K562 (cell line): ENCODE results near the gene KCNE1. TPM values are rescaled to one million over a fixed set of nuclear protein-coding genes. Genes with fewer than 3 reads are reported as not detected.

Source experiments
- ATAC-seq: fragments of 200-7000 bp; cut with Tn5 transposase; 3 replicates; pipeline ENCODE4 v1.9.1; 2020; ENCODE audit warnings: moderate library complexity
- BruUV-seq: library from RNA; stranded (reverse); fragments of 400-500 nt; replicated peaks from 2 replicates; lab custom pipeline; 2021; lab: Mats Ljungman, UMichigan
- CTCF ChIA-PET: fragments of 300-600 bp; formaldehyde crosslinking; extraction: SDS; loops from one replicate; lab custom pipeline; 2021; ENCODE audit warnings: low intra/inter-chr PET ratio; lab: Yijun Ruan, JAX
- POLR2A ChIA-PET: fragments of 300-600, 350-650 bp; sonication (Branson Sonifier 250); formaldehyde crosslinking; extraction: SDS; loops from one replicate; lab custom pipeline; 2021; ENCODE audit warnings: antibody characterized with exemption, inconsistent platforms; lab: Yijun Ruan, JAX
- DNase-seq, 4 experiments: peaks; one replicate each; pipeline versions ENCODE4 v3.0.0 to v3.0.0-alpha.2; 2011 to 2018; ENCODE audit warnings: low spot score in 3 of 4, mixed read lengths in 3 of 4; ENCODE audit errors: extremely low read depth in 1 of 4
- FAIRE-seq: peaks from 2 replicates; lab custom pipeline; 2011; peaks lifted over from hg19 to GRCh38; lab: Jason Lieb, UNC
- H2AFZ ChIP-seq: 2 replicates; pipeline ENCODE4 v1.6.0; 2011; ENCODE audit warnings: low read depth, low read length, control low read depth, inconsistent platforms
- H3K27ac ChIP-seq: fragments of 200-600 bp; 3 replicates; pipeline ENCODE4 v1.8.0; 2011; ENCODE audit warnings: low read depth, mild to moderate bottlenecking, control low read depth, inconsistent platforms, low read length, moderate library complexity, mixed read lengths; ENCODE audit errors: extremely low read depth
- H3K27me3 ChIP-seq, 2 experiments: fragments of 300-600 bp in 1 of 2; 2 replicates in 1 of 2; 3 replicates in 1 of 2; pipeline versions ENCODE4 v1.6.0 to v1.8.0; 2011; ENCODE audit warnings: inconsistent platforms in 2 of 2, low read length in 2 of 2, mild to moderate bottlenecking in 1 of 2, mixed read lengths in 1 of 2, moderate library complexity in 1 of 2; ENCODE audit not compliant: control insufficient read depth in 2 of 2, insufficient read depth in 2 of 2
- H3K36me3 ChIP-seq: fragments of 300-600 bp; 3 replicates; pipeline ENCODE4 v1.8.0; 2011; ENCODE audit warnings: mild to moderate bottlenecking, low read length, inconsistent platforms; ENCODE audit not compliant: control insufficient read depth, insufficient read depth
- H3K4me1 ChIP-seq, 2 experiments: fragments of 200-600 bp in 1 of 2; replicated peaks in 1 of 2; 2 replicates in 1 of 2; 3 replicates in 1 of 2; pipeline versions ENCODE4 v1.5.1 to v1.8.0; 2011; ENCODE audit warnings: inconsistent platforms in 2 of 2, low read length in 2 of 2, mild to moderate bottlenecking in 1 of 2, mixed read lengths in 1 of 2, moderate library complexity in 1 of 2; ENCODE audit not compliant: control insufficient read depth in 2 of 2, insufficient read depth in 2 of 2
- H3K4me2 ChIP-seq: 2 replicates; pipeline ENCODE4 v1.6.1; 2011; ENCODE audit warnings: low read length, control low read depth, inconsistent platforms, mixed read lengths; ENCODE audit not compliant: insufficient read depth
- H3K4me3 ChIP-seq: fragments of 200-600 bp; sonication (generic), shearing (Covaris generic); 2 replicates; pipeline ENCODE4 v1.5.1; 2016; ENCODE audit warnings: control low read depth, inconsistent platforms
- H3K79me2 ChIP-seq: fragments of 200-600 bp; 3 replicates; pipeline ENCODE4 v1.8.0; 2011; ENCODE audit warnings: low read length, inconsistent platforms; ENCODE audit not compliant: control insufficient read depth, insufficient read depth
- H3K9ac ChIP-seq, 2 experiments: 2 replicates each; pipeline versions ENCODE4 v1.6.0 to v1.6.1; 2011; ENCODE audit warnings: low read depth in 2 of 2, low read length in 2 of 2, control low read depth in 1 of 2, inconsistent platforms in 1 of 2, mild to moderate bottlenecking in 1 of 2, mixed read lengths in 1 of 2; ENCODE audit not compliant: insufficient read depth in 1 of 2
- H3K9me1 ChIP-seq: one replicate; pipeline ENCODE4 v1.6.0; 2011; ENCODE audit warnings: inconsistent platforms, mild to moderate bottlenecking, low read length, moderate library complexity; ENCODE audit not compliant: control insufficient read depth, insufficient read depth
- H3K9me3 ChIP-seq: replicated peaks from 2 replicates; pipeline ENCODE4 v1.5.1; 2011; ENCODE audit warnings: low read depth, low read length, inconsistent platforms; ENCODE audit not compliant: control insufficient read depth, insufficient read depth
- H4K20me1 ChIP-seq: replicated peaks from 2 replicates; pipeline ENCODE4 v1.6.1; 2011; ENCODE audit warnings: low read length, inconsistent platforms, mixed read lengths; ENCODE audit not compliant: control insufficient read depth, insufficient read depth
- CUX1 ChIP-seq: fragments of 200-800 bp; sonication (Bioruptor generic); IDR thresholded peaks from 2 replicates; pipeline ENCODE4 v1.6.1; 2016; ENCODE audit warnings: missing genetic modification characterization, missing compliant biosample characterization
- MAFK ChIP-seq: IDR thresholded peaks from 2 replicates; pipeline ENCODE4 v1.6.1; 2011; ENCODE audit warnings: low read length, improper control_type of control experiment
- MNT ChIP-seq, 2 experiments: fragments of 450-650 bp; conservative IDR thresholded peaks; 2 replicates each; pipeline ENCODE4 v1.6.1; 2017; ENCODE audit warnings: mild to moderate bottlenecking in 2 of 2, moderate library complexity in 2 of 2
- NELFE ChIP-seq: IDR thresholded peaks from 2 replicates; pipeline ENCODE4 v1.6.1; 2011; ENCODE audit warnings: mild to moderate bottlenecking; ENCODE audit not compliant: insufficient read depth, insufficient read length
- NR0B1 ChIP-seq: fragments of 450-650 bp; IDR thresholded peaks from one replicate; pipeline ENCODE4 v1.6.1; 2018; ENCODE audit warnings: mild to moderate bottlenecking, moderate library complexity; ENCODE audit not compliant: partially characterized antibody
- POLR3A ChIP-seq: IDR thresholded peaks from 2 replicates; pipeline ENCODE4 v1.6.1; 2011; ENCODE audit warnings: borderline replicate concordance, mild to moderate bottlenecking, moderate library complexity; ENCODE audit not compliant: insufficient read length, insufficient read depth; ENCODE audit errors: extremely low read depth
- SAP30 ChIP-seq: fragments of 200-600 bp; sonication (generic); IDR thresholded peaks from 2 replicates; pipeline ENCODE4 v1.6.1; 2012; ENCODE audit warnings: borderline replicate concordance, low read depth, mild to moderate bottlenecking, moderate library complexity, low read length, control low read depth, inconsistent platforms; ENCODE audit not compliant: insufficient read depth, poor library complexity, severe bottlenecking
- TAL1 ChIP-seq: fragments of 450-650 bp; IDR thresholded peaks from 2 replicates; pipeline ENCODE4 v1.6.1; 2016; ENCODE audit warnings: mild to moderate bottlenecking
- TOE1 ChIP-seq, 2 experiments: fragments of 450-650 bp in 1 of 2; sonication (generic) in 1 of 2; formaldehyde crosslinking in 1 of 2; IDR thresholded peaks; 2 replicates each; pipeline versions ENCODE4 v1.7.1 to v1.8.0; 2016 to 2022; ENCODE audit warnings: borderline replicate concordance in 2 of 2, mild to moderate bottlenecking in 2 of 2, antibody characterized with exemption in 1 of 2, inconsistent platforms in 1 of 2, low read depth in 1 of 2, missing genetic modification reagents in 1 of 2, moderate library complexity in 1 of 2
- TRIM28 ChIP-seq: fragments of 450-650 bp; IDR thresholded peaks from 2 replicates; pipeline ENCODE4 v1.6.1; 2017
- ZNF263 ChIP-seq: sonication (generic); formaldehyde crosslinking; IDR thresholded peaks from 2 replicates; pipeline ENCODE4 v1.8.0; 2022; ENCODE audit warnings: mild to moderate bottlenecking, missing genetic modification reagents, borderline replicate concordance
- ZSCAN29 ChIP-seq: fragments of 450-650 bp; IDR thresholded peaks from 2 replicates; pipeline ENCODE4 v1.6.1; 2017
- WGBS: fragments of 100-300 bp; shearing (Covaris generic); methylation state at CpG from one replicate; pipeline ENCODE4 v1.1.6; 2016; ENCODE audit warnings: low coverage, mixed read lengths; ENCODE audit not compliant: insufficient coverage; ENCODE audit errors: missing lambda C conversion rate; 5-methylcytosine and 5-hydroxymethylcytosine counted together
- in situ Hi-C: fragments of 300-500 bp; cut with MboI; formaldehyde crosslinking; loops from 4 replicates; pipeline ENCODE4 v1.15.0; 2018; ENCODE audit warnings: inconsistent platforms, mixed read lengths
- intact Hi-C: fragments of 100-400 bp; cut with micrococcal nuclease; formaldehyde crosslinking; loops from 2 replicates; pipeline ENCODE4 v1.14.2; 2022
- polyA plus RNA-seq, 8 experiments: library from polyadenylated mRNA; depleted of rRNA in 4 of 8; stranded (reverse) in 5 of 8; unstranded in 3 of 8; fragments of >200 nt; fragmentation: Nextera tagmentation in 2 of 8; fragmentation: Illumina TruSeq in 1 of 8; extraction: Ambion mirVana in 2 of 8; extraction: Trizol in 1 of 8; gene quantifications; 2 replicates each; pipeline versions ENCODE4 v1.2.1 to v1.2.3, GENCODE V29; 2011 to 2014; ENCODE audit warnings: inconsistent platforms in 1 of 8, missing spikeins in 1 of 8
- total RNA-seq, 7 experiments: library from RNA; depleted of rRNA in 6 of 7; stranded (reverse); fragments of >200 nt in 6 of 7; fragmentation: Illumina TruSeq in 2 of 7; extraction: Trizol in 2 of 7; gene quantifications; 2 replicates each; pipeline versions ENCODE4 v1.2.1 to v1.2.3, GENCODE V29; 2011 to 2021; ENCODE audit warnings: low replicate concordance in 1 of 7

Gene KCNE1
- total and polyA plus RNA-seq, 9 of the 15 experiments (the other 6 are each of a cell fraction or from before 2014, with no cell fraction given) = 0.05 to 0.22 (median 0.11) TPM; not detected in 3

- TF ChIP-seq POLR3A (no peak), ZNF263 (no peak)
- TF ChIP-seq, all 486 proteins: peak for 0
Measured at GRCh38 chr21:34501716-34502115, 10.3 kb downstream of the KCNE1 start (continued).

GRCh38 chr21:34500191-34500590 lies 11.8 kb downstream of the KCNE1 start:
- ATAC-seq = no peak
- H3K4me3 ChIP-seq = no peak overlapping the region
- DNase-seq = no peak
- no peak overlapping the region for H3K4me2 ChIP-seq
- no peaks in the 10 kb centered on the region for H3K9me1 ChIP-seq
- H3K9me3 ChIP-seq = peaks cover 5% of the 10 kb centered on the region; the same call in 1 of the 2 replicates
- ChIA-PET POLR2A (no interaction called here), CTCF (no interaction called here)
- in situ Hi-C loops (no loop called here), intact Hi-C loops (no loop called here)
- H2AFZ ChIP-seq = no peak overlapping the region
- no peaks in the 10 kb centered on the region for H3K36me3 ChIP-seq
- no peaks in the 10 kb centered on the region for H3K4me1 ChIP-seq
- H3K27ac ChIP-seq = no peak overlapping the region
- no peaks in the 10 kb centered on the region for H3K79me2 ChIP-seq
- H3K9ac ChIP-seq = no peak overlapping the region
- no peaks in the 10 kb centered on the region for H4K20me1 ChIP-seq
- peaks cover 6 to 10% of the 10 kb centered on the region in 2 experiments; a peak in 4 of 5 replicates for H3K27me3 ChIP-seq
- WGBS = 0% methylated on average over 1 of the region's 1 CpG
- FAIRE-seq = no peak
- no TSS peak for BruUV-seq
- TF ChIP-seq MAFK (no peak), TAL1 (no peak), POLR3A (no peak), NELFE (no peak), NR0B1 (no peak), CUX1 (CRISPR knock-in tag) (no peak), MNT (conservative IDR thresholded peaks at IDR 0.05) (no peak), TRIM28 (no peak), TOE1 (IDR thresholded peaks at IDR 0.05; ENCODE audit: borderline replicate concordance) (no peak), TOE1 (CRISPR knock-in tag; IDR thresholded peaks at IDR 0.05; ENCODE audit: borderline replicate concordance, low read depth) (no peak), ZSCAN29 (no peak), SAP30 (no peak)
